ENCODE measurements around the gene ARL15.

ARL15 gene

GRCh38 chr5:53924392-53924791 lies 386.0 kb downstream of the ARL15 start:
- H3K36me3 ChIP-seq (ENCODE audit: control insufficient read depth in 2 of 2, insufficient read depth in 2 of 2, low read length in 2 of 2) = no peaks in the 10 kb centered on the region
- H3K4me1 ChIP-seq (ENCODE audit: control insufficient read depth in 2 of 2, insufficient read depth in 2 of 2, low read length in 2 of 2) = no peaks in the 10 kb centered on the region
- no peak overlapping the region for H3K27ac ChIP-seq (ENCODE audit: low read depth in 2 of 2, low read length in 2 of 2)
- H3K9me3 ChIP-seq (ENCODE audit: control insufficient read depth in 2 of 2, low read length in 2 of 2) = no peaks in the 10 kb centered on the region
- H3K9ac ChIP-seq (ENCODE audit: low read depth in 1 of 2, low read length in 2 of 2) = no peak overlapping the region
- no peak overlapping the region for H3K4me3 ChIP-seq (ENCODE audit: low read length in 2 of 2)
- no peaks in the 10 kb centered on the region for H3K27me3 ChIP-seq (ENCODE audit: control insufficient read depth in 2 of 2, insufficient read depth in 2 of 2, low read length in 2 of 2)

DNA sequence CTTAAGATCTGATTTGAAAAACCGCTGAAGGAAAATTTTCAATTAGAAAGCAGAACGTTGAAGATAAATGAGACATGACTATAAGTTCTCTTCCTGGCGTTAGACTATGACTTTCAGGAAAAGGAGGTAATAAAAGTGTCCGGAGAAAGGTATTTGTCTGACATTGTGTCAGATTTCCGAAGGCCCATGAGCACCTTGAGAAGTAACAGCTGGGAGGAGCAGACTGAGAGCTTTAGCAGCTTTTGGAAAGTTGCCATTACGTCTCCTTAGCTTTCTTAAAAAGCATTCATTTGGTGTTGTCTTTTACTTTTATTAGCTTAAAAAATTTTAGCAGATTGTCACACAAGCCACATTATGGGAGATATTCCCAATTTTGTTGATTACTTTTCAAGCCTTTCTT lies 386.4 kb downstream of the ARL15 start:
- H3K9me3 ChIP-seq (ENCODE audit: control insufficient read depth in 2 of 2, low read length in 2 of 2) = no peaks in the 10 kb centered on the region
- no peaks in the 10 kb centered on the region for H3K27me3 ChIP-seq (ENCODE audit: control insufficient read depth in 2 of 2, insufficient read depth in 2 of 2, low read length in 2 of 2)
- H3K27ac ChIP-seq (ENCODE audit: low read depth in 2 of 2, low read length in 2 of 2) = no peak overlapping the region
- H3K36me3 ChIP-seq (ENCODE audit: control insufficient read depth in 2 of 2, insufficient read depth in 2 of 2, low read length in 2 of 2) = no peaks in the 10 kb centered on the region
- H3K4me1 ChIP-seq (ENCODE audit: control insufficient read depth in 2 of 2, insufficient read depth in 2 of 2, low read length in 2 of 2) = no peaks in the 10 kb centered on the region
- no peak overlapping the region for H3K9ac ChIP-seq (ENCODE audit: low read depth in 1 of 2, low read length in 2 of 2)
- no peak overlapping the region for H3K4me3 ChIP-seq (ENCODE audit: low read length in 2 of 2)

- no peaks in the 10 kb centered on the region for H3K9me3 ChIP-seq (ENCODE audit: control insufficient read depth in 2 of 2, low read length in 2 of 2)
- no peaks in the 10 kb centered on the region for H3K4me1 ChIP-seq (ENCODE audit: control insufficient read depth in 2 of 2, insufficient read depth in 2 of 2, low read length in 2 of 2)
- no peaks in the 10 kb centered on the region for H3K36me3 ChIP-seq (ENCODE audit: control insufficient read depth in 2 of 2, insufficient read depth in 2 of 2, low read length in 2 of 2)
- H3K27ac ChIP-seq (ENCODE audit: low read depth in 2 of 2, low read length in 2 of 2) = no peak overlapping the region
- H3K27me3 ChIP-seq (ENCODE audit: control insufficient read depth in 2 of 2, insufficient read depth in 2 of 2, low read length in 2 of 2) = no peaks in the 10 kb centered on the region
- no peak overlapping the region for H3K4me3 ChIP-seq (ENCODE audit: low read length in 2 of 2)
- no peak overlapping the region for H3K9ac ChIP-seq (ENCODE audit: low read depth in 1 of 2, low read length in 2 of 2)
Measured at GRCh38 chr5:53922508-53923498, 387.6 kb downstream of the ARL15 start.

GRCh38 chr5:53917826-53918225 lies 392.5 kb downstream of the ARL15 start:
- H3K27me3 ChIP-seq (ENCODE audit: control insufficient read depth in 2 of 2, insufficient read depth in 2 of 2, low read length in 2 of 2) = no peaks in the 10 kb centered on the region
- H3K4me1 ChIP-seq (ENCODE audit: control insufficient read depth in 2 of 2, insufficient read depth in 2 of 2, low read length in 2 of 2) = no peaks in the 10 kb centered on the region
- no peak overlapping the region for H3K27ac ChIP-seq (ENCODE audit: low read depth in 2 of 2, low read length in 2 of 2)
- H3K9ac ChIP-seq (ENCODE audit: low read depth in 1 of 2, low read length in 2 of 2) = no peak overlapping the region
- no peaks in the 10 kb centered on the region for H3K9me3 ChIP-seq (ENCODE audit: control insufficient read depth in 2 of 2, low read length in 2 of 2)
- H3K36me3 ChIP-seq (ENCODE audit: control insufficient read depth in 2 of 2, insufficient read depth in 2 of 2, low read length in 2 of 2) = no peaks in the 10 kb centered on the region
- H3K4me3 ChIP-seq (ENCODE audit: low read length in 2 of 2) = no peak overlapping the region

- Histone ChIP-seq H3K9ac (ENCODE audit: low read depth in 1 of 2, low read length in 2 of 2) (no peak overlapping the region), H3K9me3 (ENCODE audit: control insufficient read depth in 2 of 2, low read length in 2 of 2) (no peaks in the 10 kb centered on the region), H3K27ac (ENCODE audit: low read depth in 2 of 2, low read length in 2 of 2) (no peak overlapping the region), H3K27me3 (ENCODE audit: control insufficient read depth in 2 of 2, insufficient read depth in 2 of 2, low read length in 2 of 2) (no peaks in the 10 kb centered on the region), H3K36me3 (ENCODE audit: control insufficient read depth in 2 of 2, insufficient read depth in 2 of 2, low read length in 2 of 2) (no peaks in the 10 kb centered on the region), H3K4me3 (ENCODE audit: low read length in 2 of 2) (no peak overlapping the region), H3K4me1 (ENCODE audit: control insufficient read depth in 2 of 2, insufficient read depth in 2 of 2, low read length in 2 of 2) (no peaks in the 10 kb centered on the region)
Measured at GRCh38 chr5:53917095-53917494, 393.3 kb downstream of the ARL15 start.

- no peaks in the 10 kb centered on the region for H3K9me3 ChIP-seq (ENCODE audit: control insufficient read depth in 2 of 2, low read length in 2 of 2)
- H3K4me1 ChIP-seq (ENCODE audit: control insufficient read depth in 2 of 2, insufficient read depth in 2 of 2, low read length in 2 of 2) = no peaks in the 10 kb centered on the region
- no peak overlapping the region for H3K27ac ChIP-seq (ENCODE audit: low read depth in 2 of 2, low read length in 2 of 2)
- H3K36me3 ChIP-seq (ENCODE audit: control insufficient read depth in 2 of 2, insufficient read depth in 2 of 2, low read length in 2 of 2) = no peaks in the 10 kb centered on the region
- H3K9ac ChIP-seq (ENCODE audit: low read depth in 1 of 2, low read length in 2 of 2) = no peak overlapping the region
- no peak overlapping the region for H3K4me3 ChIP-seq (ENCODE audit: low read length in 2 of 2)
- H3K27me3 ChIP-seq (ENCODE audit: control insufficient read depth in 2 of 2, insufficient read depth in 2 of 2, low read length in 2 of 2) = no peaks in the 10 kb centered on the region
Measured at GRCh38 chr5:53915120-53915519, 395.3 kb downstream of the ARL15 start.

DNA sequence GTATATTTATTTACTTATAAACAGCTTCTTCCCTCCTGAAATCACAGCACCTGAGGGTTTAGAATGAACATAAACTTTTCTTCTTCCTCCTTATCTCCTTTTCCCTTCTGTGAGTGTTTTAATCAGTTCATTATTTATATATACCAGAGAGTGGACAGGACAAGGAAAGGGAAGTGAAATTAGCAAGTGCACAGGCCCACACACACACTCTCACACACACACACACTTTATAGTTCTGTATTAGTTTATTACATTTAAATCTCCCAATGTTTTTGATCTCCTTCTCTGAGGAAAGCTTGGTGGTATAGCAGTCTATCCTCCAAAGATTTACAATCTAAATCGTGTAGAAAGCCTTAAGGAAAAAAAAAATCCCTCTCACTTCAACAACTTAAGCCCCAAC lies 396.4 kb downstream of the ARL15 start:
- Histone ChIP-seq H3K9ac (ENCODE audit: low read depth in 1 of 2, low read length in 2 of 2) (no peak overlapping the region), H3K9me3 (ENCODE audit: control insufficient read depth in 2 of 2, low read length in 2 of 2) (no peaks in the 10 kb centered on the region), H3K4me3 (ENCODE audit: low read length in 2 of 2) (no peak overlapping the region), H3K27me3 (ENCODE audit: control insufficient read depth in 2 of 2, insufficient read depth in 2 of 2, low read length in 2 of 2) (no peaks in the 10 kb centered on the region), H3K27ac (ENCODE audit: low read depth in 2 of 2, low read length in 2 of 2) (no peak overlapping the region), H3K36me3 (ENCODE audit: control insufficient read depth in 2 of 2, insufficient read depth in 2 of 2, low read length in 2 of 2) (no peaks in the 10 kb centered on the region), H3K4me1 (ENCODE audit: control insufficient read depth in 2 of 2, insufficient read depth in 2 of 2, low read length in 2 of 2) (no peaks in the 10 kb centered on the region)

- Histone ChIP-seq H3K4me1 (ENCODE audit: control insufficient read depth in 2 of 2, insufficient read depth in 2 of 2, low read length in 2 of 2) (no peaks in the 10 kb centered on the region), H3K9me3 (ENCODE audit: control insufficient read depth in 2 of 2, low read length in 2 of 2) (no peaks in the 10 kb centered on the region), H3K36me3 (ENCODE audit: control insufficient read depth in 2 of 2, insufficient read depth in 2 of 2, low read length in 2 of 2) (no peaks in the 10 kb centered on the region), H3K27me3 (ENCODE audit: control insufficient read depth in 2 of 2, insufficient read depth in 2 of 2, low read length in 2 of 2) (no peaks in the 10 kb centered on the region), H3K9ac (ENCODE audit: low read depth in 1 of 2, low read length in 2 of 2) (no peak overlapping the region), H3K27ac (ENCODE audit: low read depth in 2 of 2, low read length in 2 of 2) (no peak overlapping the region), H3K4me3 (ENCODE audit: low read length in 2 of 2) (no peak overlapping the region)
Measured at GRCh38 chr5:53908757-53909156, 401.6 kb downstream of the ARL15 start.

DNA sequence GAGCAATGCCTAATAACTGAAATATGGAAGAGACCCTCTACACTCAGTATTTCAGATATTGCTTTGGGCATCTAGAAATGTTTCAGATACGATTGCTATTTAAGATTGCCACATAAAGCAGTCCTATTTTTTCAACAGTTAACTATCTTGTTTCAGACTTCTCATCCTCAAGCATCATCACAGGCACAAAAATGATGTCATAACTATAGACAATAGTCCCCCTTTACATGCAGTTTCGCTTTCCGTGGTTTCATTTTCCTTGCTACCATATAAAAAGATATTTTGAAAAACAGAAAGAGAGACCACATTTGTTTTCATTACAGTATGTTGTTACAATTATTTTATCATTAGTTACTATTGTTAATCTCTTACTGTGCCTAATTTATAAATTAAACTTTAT lies 402.5 kb downstream of the ARL15 start:
- Histone ChIP-seq H3K36me3 (ENCODE audit: control insufficient read depth in 2 of 2, insufficient read depth in 2 of 2, low read length in 2 of 2) (no peaks in the 10 kb centered on the region), H3K4me1 (ENCODE audit: control insufficient read depth in 2 of 2, insufficient read depth in 2 of 2, low read length in 2 of 2) (no peaks in the 10 kb centered on the region), H3K9ac (ENCODE audit: low read depth in 1 of 2, low read length in 2 of 2) (no peak overlapping the region), H3K27ac (ENCODE audit: low read depth in 2 of 2, low read length in 2 of 2) (no peak overlapping the region), H3K4me3 (ENCODE audit: low read length in 2 of 2) (no peak overlapping the region), H3K9me3 (ENCODE audit: control insufficient read depth in 2 of 2, low read length in 2 of 2) (no peaks in the 10 kb centered on the region), H3K27me3 (ENCODE audit: control insufficient read depth in 2 of 2, insufficient read depth in 2 of 2, low read length in 2 of 2) (no peaks in the 10 kb centered on the region)

- no peaks in the 10 kb centered on the region for H3K4me1 ChIP-seq (ENCODE audit: control insufficient read depth in 2 of 2, insufficient read depth in 2 of 2, low read length in 2 of 2)
Measured at GRCh38 chr5:53906736-53907135, 403.6 kb downstream of the ARL15 start.

More at GRCh38 chr5:53906736-53907135, 403.6 kb downstream of the ARL15 start:
- no peak overlapping the region for H3K4me3 ChIP-seq (ENCODE audit: low read length in 2 of 2)
- no peak overlapping the region for H3K9ac ChIP-seq (ENCODE audit: low read depth in 1 of 2, low read length in 2 of 2)
- no peaks in the 10 kb centered on the region for H3K36me3 ChIP-seq (ENCODE audit: control insufficient read depth in 2 of 2, insufficient read depth in 2 of 2, low read length in 2 of 2)
- H3K27ac ChIP-seq (ENCODE audit: low read depth in 2 of 2, low read length in 2 of 2) = no peak overlapping the region
- H3K9me3 ChIP-seq (ENCODE audit: control insufficient read depth in 2 of 2, low read length in 2 of 2) = no peaks in the 10 kb centered on the region
- no peaks in the 10 kb centered on the region for H3K27me3 ChIP-seq (ENCODE audit: control insufficient read depth in 2 of 2, insufficient read depth in 2 of 2, low read length in 2 of 2)
